GM10248 (cell line): ENCODE measurements around the gene DDX11.
"Not testable (repeated sequence)": the region's sequence is repeated elsewhere in the genome, so short reads cannot be mapped to it uniquely, and the experiment has no call there.

ENCODE experiments used
- CTCF ChIA-PET: fragments of 300-600 bp; sonication (Branson Sonifier 250); formaldehyde crosslinking; extraction: SDS; loops from one replicate; lab custom pipeline; 2021; ENCODE audit warnings: antibody characterized with exemption; lab: Yijun Ruan, JAX
- POLR2A ChIA-PET: fragments of 350-650 bp; sonication (Branson Sonifier 250); formaldehyde crosslinking; extraction: SDS; loops from one replicate; lab custom pipeline; 2020; ENCODE audit warnings: antibody characterized with exemption; lab: Yijun Ruan, JAX
- DNase-seq: peaks from one replicate; pipeline ENCODE4 v3.0.0; 2012; ENCODE audit errors: extremely low spot score
- TF ChIP-seq, protein P1 (sequence below): IDR thresholded peaks from 2 replicates; pipeline ENCODE4 v1.5.1; 2012; ENCODE audit warnings: mild to moderate bottlenecking, low read depth; ENCODE audit errors: extremely low read depth, missing control alignments, control extremely low read depth

Gene DDX11

DNA sequence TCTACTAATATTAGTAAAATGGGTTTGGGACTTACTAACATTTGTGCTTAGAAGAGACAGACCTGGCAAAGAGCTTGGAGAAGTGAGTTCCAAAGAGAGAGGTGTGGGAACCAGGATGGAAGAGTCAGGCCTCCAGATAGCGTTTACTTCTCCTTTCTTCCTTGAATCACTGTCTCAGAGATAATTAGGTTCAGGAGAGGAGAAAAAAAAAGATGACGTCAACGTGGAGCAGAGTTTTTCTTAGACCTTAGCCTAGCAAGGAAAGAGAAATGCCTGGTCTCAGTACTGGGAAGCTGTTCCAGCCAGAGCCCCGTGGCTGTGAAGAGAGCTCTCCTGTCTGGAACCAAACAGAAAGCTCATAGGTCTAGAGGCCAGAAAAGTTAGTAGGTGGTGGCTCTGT lies 3.4 kb downstream of the DDX11 start:
- POLR2A ChIA-PET, DNase-seq: not testable (repeated sequence)
- CTCF ChIA-PET = interaction anchor here (1.3 kb wide), 1 partner anchor 195 kb away, joined by 3 read pairs; no protein-coding TSS in a partner anchor

DNA sequence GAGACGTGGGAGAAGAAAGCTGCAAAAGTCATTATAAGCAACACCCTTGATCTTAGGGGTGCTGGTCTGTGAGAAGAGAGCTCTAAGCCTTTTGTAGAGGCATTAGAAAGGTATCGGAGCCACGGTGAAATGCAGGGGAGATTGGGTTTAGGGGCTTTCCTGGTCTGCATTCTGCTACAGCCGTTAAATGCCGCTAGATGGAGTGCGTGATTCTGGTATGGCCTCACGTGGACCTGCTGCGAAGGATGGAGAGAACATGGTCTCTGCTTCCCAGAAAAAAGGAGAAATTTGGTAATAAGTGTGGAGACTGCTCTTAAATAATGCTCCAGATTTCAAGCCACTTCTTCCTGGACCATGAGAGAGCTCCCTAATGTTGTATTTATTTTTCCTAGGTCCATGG lies 4.3 kb downstream of the DDX11 start:
- POLR2A ChIA-PET, DNase-seq: not testable (repeated sequence)
- CTCF ChIA-PET = interaction anchor here (1.4 kb wide), 1 partner anchor 227 kb away, joined by 3 read pairs; no protein-coding TSS in a partner anchor

DNA sequence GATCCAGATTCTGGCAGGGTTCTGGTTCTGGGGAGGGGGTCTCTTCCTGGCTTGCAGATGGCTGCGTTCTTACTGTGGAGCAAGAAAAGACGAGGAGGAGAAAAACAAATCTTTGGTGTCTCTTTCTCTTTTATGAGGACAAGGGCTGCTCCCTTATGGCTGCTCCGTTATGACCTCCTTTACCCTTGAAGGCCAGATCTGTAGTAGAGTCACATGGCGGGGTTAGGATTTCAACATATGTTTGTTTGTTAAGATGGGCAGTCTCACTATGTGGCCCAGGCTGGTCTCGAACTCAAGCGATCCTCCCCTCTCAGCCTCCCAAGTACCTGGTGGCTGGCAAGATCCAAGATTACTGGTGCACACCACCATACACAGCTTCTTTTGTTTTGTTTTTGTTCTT lies 5.8 kb downstream of the DDX11 start:
- CTCF ChIA-PET, DNase-seq, POLR2A ChIA-PET: not testable (repeated sequence)

DNA sequence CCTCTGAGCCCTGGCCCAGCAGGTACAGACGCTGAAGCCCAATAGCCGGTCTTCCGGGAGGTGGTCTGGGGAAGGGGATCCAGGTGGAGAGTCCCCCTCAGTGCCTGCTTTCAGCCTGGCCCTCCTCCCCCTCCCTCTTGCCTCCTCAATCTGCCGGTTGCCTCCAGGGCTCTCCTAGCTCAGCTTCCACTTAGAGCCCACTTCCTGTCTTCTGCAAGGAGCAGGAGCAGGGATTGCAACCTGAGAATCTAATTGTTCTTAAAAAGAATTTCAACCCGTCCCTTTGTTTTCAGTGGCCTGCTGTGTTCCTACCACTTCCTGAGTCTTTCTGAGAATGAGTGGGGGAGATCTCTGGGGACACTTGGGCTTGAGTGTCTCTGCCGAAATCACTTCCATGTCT lies 6.6 kb downstream of the DDX11 start:
- CTCF ChIA-PET, POLR2A ChIA-PET, DNase-seq: not testable (repeated sequence)

DNA sequence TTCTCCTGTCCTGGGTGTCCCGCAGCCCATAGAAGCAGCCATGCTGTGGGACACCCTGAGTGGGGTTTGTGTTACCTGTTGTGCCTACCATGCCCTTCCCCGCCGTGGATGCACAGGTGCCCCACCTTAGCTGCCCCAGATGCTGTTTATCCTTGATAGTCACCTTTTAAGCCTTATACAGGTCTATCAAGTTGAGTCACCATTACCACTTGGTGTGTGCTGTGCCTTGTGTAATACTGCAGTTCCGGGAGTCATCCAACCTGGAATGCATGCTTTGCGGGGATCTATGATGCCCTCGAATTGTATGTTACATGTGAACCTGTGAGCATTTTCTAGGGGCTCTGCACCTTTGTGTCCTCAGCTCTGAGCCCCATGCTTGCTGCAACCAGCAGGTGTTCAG lies 7.6 kb downstream of the DDX11 start:
- DNase-seq, POLR2A ChIA-PET, CTCF ChIA-PET: not testable (repeated sequence)

DNA sequence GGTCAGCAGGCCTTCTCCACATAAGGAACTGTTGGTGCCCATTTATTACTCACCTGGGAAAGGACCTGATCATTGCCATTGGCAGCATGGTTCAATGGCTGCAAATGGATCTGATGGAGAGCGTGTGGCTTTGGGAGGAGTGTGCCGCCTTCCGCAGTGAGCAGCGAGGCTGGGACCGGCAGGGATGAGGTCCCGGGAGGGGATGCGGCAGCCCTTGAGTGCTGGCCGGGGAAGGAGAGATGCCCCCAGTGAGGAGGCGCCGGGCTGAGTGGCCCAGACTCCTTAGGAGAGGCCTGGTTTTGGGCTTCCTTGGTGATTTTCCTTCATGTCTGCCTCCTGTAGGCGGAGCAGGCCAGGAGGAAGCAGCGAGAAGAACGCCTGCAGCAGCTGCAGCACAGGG lies 10.6 kb downstream of the DDX11 start:
- POLR2A ChIA-PET, DNase-seq, CTCF ChIA-PET: not testable (repeated sequence)

DNA sequence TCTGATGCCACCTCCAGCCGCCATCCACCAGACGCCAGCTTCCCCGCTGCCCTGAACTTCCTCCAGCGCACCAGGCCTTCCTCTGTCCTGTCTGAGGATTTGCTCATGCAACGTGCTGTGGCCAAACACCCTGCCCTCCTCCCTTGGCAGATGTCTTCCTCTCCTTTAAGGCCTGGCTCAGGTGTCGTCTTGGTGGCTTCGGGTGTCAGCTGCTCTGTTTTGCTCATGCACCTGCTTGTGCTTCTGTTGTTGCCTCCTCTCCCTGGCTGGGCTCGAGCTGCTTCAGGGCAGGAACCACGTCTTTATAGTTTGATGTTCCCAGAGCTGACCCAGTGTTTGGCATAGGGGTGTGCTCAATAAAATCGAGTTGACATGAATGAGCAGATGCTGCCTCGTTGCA lies 12.4 kb downstream of the DDX11 start:
- DNase-seq, POLR2A ChIA-PET, CTCF ChIA-PET: not testable (repeated sequence)

DNA sequence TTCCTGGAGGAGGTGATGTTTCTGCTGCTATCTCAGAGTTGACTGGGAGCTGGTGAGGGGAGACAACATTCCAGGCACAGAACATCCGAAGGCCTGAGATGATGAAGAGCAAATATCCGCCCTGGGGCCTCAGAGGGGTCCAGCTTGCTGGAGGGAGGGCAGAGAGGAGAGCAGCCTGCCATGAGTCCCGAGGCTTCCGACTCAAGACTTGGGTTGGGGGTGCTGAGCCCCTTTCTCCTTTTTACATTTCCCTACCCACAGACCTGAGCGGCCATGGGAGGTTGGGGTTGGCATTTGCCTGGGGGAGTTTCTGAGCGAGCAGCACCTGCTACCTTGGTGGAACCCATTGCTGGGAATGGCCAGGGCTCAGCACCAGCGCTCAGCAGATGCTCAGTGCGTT lies 13.8 kb downstream of the DDX11 start:
- POLR2A ChIA-PET, CTCF ChIA-PET, DNase-seq: not testable (repeated sequence)

DNA sequence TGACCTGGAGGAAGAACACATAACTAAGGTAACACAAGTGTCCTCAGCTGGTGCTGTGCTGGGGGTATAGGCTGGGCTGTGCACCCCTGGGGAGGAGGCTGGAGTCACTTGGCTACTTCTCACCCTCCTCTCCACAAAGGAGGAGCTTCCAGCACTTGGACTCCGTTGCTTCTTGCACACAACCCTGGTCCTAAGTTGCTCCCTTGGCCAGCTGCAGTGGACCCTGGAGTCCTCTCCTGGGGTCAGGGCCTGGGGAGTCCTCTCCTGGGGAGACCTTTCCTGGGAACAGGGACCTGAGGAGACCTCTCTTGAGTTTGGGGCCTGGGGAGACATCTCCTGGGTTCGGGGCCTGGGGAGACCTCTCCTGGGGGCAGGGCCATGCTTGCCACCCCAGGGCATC lies 14.3 kb downstream of the DDX11 start:
- CTCF ChIA-PET, POLR2A ChIA-PET, DNase-seq: not testable (repeated sequence)

DNA sequence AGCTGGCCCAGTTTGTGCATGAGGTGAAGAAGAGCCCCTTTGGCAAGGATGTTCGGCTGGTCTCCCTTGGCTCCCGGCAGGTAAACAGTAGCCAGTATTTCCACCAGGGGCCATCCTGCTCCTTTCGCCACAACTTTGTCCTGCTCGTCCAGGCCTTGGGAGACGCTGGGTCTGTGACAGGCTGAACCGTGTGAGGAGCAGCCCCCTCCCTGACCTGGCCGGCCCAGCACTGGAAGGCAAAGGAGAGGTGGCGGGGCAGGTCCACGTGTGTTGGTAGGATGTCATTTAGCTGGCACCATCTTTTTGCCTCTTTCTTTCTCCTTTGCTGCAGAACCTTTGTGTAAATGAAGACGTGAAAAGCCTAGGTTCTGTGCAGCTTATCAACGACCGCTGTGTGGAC lies 15.4 kb downstream of the DDX11 start:
- ChIA-PET CTCF (no interaction called here), POLR2A (no interaction called here)
- DNase-seq = no peak
- TF ChIP-seq, protein P1, sequence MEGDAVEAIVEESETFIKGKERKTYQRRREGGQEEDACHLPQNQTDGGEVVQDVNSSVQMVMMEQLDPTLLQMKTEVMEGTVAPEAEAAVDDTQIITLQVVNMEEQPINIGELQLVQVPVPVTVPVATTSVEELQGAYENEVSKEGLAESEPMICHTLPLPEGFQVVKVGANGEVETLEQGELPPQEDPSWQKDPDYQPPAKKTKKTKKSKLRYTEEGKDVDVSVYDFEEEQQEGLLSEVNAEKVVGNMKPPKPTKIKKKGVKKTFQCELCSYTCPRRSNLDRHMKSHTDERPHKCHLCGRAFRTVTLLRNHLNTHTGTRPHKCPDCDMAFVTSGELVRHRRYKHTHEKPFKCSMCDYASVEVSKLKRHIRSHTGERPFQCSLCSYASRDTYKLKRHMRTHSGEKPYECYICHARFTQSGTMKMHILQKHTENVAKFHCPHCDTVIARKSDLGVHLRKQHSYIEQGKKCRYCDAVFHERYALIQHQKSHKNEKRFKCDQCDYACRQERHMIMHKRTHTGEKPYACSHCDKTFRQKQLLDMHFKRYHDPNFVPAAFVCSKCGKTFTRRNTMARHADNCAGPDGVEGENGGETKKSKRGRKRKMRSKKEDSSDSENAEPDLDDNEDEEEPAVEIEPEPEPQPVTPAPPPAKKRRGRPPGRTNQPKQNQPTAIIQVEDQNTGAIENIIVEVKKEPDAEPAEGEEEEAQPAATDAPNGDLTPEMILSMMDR = no peak

DNA sequence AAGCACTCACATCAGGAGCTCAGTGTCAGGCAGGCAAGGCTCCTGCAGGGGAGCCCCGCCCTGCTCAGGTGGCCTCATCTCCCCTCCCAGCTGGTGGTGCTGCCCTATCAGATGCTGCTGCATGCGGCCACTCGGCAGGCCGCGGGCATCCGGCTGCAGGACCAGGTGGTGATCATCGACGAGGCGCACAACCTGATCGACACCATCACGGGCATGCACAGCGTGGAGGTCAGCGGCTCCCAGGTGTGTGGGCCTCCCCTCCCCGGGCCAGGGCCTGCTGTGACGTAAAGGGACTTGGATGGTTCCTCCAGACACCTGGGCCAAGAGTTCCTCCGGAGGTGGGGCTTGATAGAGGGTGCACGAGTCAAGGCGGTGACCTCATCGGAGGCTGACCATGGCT lies 18.0 kb downstream of the DDX11 start:
- CTCF ChIA-PET, POLR2A ChIA-PET, DNase-seq: not testable (repeated sequence)

DNA sequence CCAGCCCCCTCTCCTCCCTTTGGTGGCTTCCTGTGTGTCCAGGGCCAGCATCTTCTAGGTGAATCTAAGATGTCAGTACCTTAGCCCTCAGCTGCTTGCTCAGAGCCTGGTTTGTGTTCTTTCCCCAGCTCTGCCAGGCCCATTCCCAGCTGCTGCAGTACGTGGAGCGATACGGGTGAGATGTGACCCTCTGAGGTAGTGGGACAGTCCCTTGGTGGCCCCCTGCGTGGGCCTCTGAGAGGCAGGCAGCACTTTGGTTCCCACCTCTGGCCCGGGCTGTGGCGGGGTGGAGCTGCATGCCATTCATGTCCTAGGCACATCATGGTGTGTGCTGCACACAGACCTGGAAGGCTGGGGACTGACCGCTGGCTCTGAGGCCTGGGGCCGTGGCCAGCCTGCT lies 19.1 kb downstream of the DDX11 start:
- CTCF ChIA-PET, DNase-seq, POLR2A ChIA-PET: not testable (repeated sequence)

DNA sequence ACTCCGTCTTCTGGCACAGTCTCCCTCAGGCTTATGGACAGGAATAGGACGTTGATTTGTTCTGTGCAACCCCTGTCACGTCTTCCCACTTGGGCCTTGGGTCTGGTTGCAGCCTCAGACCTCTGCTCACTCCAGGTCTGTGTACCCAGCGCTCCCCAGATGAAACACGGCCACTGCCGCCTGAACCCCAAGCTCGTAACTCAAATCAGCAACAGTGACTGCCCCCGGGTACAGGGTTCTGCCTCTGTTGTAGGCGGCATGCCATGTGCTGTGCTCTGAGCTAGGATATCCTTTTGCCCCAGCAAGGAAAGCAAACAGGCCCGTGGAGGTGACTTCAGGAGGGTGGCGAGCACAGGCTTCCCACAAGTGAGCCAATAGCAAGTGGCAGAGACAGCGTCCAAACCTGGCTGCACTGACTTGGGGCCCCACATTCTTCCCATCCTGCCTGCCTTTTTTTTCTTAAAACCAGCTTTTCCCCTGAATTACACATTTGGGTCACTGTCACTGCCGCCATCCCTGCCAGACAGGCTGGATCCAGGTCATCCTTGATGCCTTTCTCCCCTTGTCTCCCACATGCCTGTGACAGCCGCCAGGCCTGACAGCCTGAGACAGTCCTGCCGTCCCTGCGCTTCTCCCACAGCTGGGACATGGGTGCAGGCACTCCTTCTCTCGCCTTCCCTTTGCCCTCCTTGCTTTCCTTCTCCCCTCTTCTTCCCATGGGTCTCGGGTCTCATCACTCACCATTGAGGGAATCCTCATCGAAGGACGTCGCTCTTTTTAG lies 21.6 kb downstream of the DDX11 start:
- DNase-seq, POLR2A ChIA-PET, CTCF ChIA-PET: not testable (repeated sequence)

DNA sequence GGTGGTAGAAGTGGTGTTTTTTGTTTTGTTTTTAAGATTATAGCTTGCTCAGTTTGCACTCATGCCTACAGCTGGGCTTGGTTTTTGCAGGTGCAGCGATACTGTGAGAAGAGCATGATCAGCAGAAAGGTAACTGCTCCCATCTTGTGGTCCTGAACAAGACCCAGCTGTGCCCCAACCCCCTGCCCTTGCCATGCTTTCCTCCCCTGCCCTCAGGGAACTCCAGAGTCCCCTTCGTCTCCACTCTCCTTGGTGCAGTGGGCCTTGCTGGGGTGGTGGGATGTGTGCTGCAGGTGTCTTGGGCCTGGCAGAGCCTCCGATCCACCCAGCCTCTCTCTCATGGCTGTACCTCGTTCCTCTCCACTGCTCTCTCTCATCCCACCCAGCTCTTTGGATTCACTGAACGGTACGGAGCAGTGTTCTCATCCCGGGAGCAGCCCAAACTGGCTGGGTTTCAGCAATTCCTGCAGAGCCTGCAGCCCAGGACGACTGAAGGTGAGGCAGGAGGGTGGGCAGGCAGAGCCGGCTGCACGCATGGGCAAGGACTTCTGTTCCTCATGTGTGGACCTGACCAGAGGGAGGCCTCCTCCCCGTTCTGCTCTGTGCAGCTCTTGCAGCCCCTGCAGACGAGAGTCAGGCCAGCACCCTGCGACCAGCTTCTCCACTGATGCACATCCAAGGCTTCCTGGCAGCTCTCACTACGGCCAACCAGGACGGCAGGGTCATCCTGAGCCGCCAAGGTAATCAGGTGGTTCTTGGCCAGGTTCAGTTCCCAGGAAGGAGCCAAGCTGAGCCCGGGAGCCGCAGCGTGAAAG lies 22.8 kb downstream of the DDX11 start:
- POLR2A ChIA-PET, CTCF ChIA-PET: not testable (repeated sequence)

DNA sequence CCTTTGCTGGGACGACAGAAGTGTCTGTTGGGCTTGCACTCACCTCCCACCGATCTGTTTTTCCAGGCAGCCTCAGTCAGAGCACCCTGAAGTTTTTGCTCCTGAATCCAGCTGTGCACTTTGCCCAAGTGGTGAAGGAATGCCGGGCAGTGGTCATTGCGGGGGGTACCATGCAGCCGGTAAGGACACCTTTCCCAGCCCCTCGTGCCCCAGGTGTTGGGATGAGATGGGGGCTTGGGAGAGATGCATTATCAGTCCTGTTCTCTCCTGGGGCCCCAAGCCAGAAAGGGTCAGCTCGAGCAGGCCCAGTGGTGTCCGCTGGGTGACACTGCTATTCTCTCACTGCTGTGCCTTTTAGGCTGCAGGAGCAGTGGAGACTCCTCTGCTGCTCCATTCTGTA lies 24.2 kb downstream of the DDX11 start:
- POLR2A ChIA-PET, DNase-seq, CTCF ChIA-PET: not testable (repeated sequence)

More for the DNA sequence above, 22.8 kb downstream of the DDX11 start:
- not testable (repeated sequence) for DNase-seq

DNA sequence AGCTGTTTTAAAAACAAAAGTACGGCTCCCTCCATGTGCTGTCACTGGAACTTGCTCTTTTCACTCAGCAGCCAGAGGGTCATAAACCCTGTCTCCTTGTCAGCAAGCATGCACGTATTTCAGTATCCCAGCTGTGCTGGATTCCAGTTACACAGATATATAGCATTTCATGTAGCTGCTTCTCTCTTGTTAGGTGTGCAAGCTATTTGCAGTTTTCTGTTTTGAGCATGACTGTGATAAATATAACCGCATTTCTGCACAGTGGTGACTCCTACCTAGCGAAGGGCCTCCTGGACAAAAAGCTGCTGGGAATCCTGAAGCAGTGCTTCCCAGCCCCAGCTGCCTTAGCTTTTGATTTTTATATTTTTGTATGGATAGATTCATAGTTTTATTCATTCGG lies 24.7 kb downstream of the DDX11 start:
- CTCF ChIA-PET, POLR2A ChIA-PET, DNase-seq: not testable (repeated sequence)

DNA sequence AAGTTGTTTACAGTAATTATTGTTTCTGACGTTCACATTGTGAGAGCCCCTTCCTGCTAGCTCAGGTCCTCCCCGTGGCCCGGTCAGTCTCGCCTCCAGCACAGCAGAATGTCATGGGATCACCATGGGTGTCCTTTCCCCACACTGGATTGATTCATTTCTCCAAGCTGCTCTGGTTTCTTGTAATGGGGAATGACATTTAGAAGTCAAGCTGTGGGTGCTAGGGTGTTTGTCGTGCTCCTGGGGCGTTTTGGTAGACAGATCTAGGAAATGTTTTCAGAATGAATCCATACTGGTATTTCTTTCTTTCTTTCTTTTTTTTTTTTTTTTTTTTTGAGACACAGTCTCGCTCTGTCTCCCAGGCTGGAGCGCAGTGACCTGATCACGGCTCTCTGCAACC lies 25.1 kb downstream of the DDX11 start:
- DNase-seq, POLR2A ChIA-PET, CTCF ChIA-PET: not testable (repeated sequence)
